ENCODE results near the gene MIER3.
"Not testable (repeated sequence)": the region's sequence is repeated elsewhere in the genome, so short reads cannot be mapped to it uniquely, and the experiment has no call there.

The MIER3 gene

DNA sequence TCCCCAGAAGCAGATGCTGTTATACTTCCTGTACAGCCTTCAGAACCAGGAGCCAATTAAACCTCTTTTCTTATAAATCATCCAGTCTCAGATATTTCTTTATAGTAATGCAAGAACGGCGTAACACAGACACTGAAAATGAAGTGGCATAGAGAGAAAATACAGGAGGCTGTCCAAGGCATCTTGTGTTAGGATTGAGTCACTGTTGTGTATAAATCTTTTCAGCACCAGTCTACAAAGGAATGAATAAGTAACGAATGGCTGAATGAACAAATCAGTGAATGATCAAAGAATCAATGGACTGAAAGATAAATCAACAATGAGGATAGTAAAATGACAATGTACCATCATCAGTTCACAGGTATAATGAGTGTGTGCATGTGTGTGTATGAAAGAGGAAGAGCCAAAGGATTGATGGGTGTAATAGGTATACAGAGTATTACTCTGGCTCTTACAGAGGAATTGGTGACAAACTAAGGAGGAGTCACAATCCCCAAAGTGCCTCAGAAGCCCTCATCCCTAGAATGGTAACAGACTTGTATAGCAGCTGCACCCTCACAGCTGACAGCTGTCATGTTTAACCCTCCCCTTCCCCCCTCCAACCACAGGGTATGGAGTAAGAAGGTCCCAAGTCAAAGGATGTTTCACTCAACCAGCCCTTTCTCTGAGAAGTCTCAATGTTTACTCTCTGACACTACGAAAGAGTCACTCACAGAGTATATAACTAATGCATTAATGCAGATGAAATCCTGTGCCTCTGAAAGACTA, 29.8 kb upstream of the MIER3 start:
- TF ChIP-seq, protein P1, sequence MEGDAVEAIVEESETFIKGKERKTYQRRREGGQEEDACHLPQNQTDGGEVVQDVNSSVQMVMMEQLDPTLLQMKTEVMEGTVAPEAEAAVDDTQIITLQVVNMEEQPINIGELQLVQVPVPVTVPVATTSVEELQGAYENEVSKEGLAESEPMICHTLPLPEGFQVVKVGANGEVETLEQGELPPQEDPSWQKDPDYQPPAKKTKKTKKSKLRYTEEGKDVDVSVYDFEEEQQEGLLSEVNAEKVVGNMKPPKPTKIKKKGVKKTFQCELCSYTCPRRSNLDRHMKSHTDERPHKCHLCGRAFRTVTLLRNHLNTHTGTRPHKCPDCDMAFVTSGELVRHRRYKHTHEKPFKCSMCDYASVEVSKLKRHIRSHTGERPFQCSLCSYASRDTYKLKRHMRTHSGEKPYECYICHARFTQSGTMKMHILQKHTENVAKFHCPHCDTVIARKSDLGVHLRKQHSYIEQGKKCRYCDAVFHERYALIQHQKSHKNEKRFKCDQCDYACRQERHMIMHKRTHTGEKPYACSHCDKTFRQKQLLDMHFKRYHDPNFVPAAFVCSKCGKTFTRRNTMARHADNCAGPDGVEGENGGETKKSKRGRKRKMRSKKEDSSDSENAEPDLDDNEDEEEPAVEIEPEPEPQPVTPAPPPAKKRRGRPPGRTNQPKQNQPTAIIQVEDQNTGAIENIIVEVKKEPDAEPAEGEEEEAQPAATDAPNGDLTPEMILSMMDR (IDR thresholded peaks at IDR 0.05) = no peak

DNA sequence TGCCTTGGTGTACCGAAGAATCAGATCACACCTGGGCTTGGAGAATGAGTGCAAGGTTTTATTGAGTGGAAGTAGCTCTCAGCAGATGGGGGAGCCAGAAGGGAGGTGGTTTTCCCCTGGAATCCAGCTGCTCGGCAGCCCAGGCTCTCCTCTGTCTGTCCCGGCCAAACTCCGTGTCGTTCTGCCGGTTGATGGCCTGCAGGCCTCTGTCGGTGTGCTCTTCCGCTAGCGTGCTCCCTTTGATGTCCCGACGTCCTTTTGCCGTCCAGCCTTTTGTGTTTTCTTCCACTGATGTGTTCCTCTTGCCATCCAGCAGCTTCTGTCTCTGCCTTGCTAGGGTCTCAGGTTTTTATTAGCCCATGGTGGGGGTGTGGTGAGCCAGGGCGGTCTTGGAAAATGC, 28.0 kb upstream of the MIER3 start:
- no peak overlapping the region for H3K27ac ChIP-seq
- no peaks in the 10 kb centered on the region for H3K36me3 ChIP-seq
- no peaks in the 10 kb centered on the region for H3K4me1 ChIP-seq (ENCODE audit: control insufficient read depth in 1 of 2, insufficient read depth in 1 of 2, low read depth in 1 of 2, low read length in 1 of 2)
- H3K27me3 ChIP-seq = no peaks in the 10 kb centered on the region
- no peak overlapping the region for H3K4me3 ChIP-seq (ENCODE audit: low read depth in 1 of 2, low read length in 1 of 2)
- H3K9me3 ChIP-seq = no peaks in the 10 kb centered on the region
- TF ChIP-seq, protein P1 (IDR thresholded peaks at IDR 0.05) = no peak

More for the DNA sequence above, 29.8 kb upstream of the MIER3 start:
- no peaks in the 10 kb centered on the region for H3K36me3 ChIP-seq
- no peak overlapping the region for H3K4me3 ChIP-seq (ENCODE audit: low read depth in 1 of 2, low read length in 1 of 2)
- no peak overlapping the region for H3K27ac ChIP-seq
- no peaks in the 10 kb centered on the region for H3K9me3 ChIP-seq
- no peaks in the 10 kb centered on the region for H3K4me1 ChIP-seq (ENCODE audit: control insufficient read depth in 1 of 2, insufficient read depth in 1 of 2, low read depth in 1 of 2, low read length in 1 of 2)
- H3K27me3 ChIP-seq = no peaks in the 10 kb centered on the region

DNA sequence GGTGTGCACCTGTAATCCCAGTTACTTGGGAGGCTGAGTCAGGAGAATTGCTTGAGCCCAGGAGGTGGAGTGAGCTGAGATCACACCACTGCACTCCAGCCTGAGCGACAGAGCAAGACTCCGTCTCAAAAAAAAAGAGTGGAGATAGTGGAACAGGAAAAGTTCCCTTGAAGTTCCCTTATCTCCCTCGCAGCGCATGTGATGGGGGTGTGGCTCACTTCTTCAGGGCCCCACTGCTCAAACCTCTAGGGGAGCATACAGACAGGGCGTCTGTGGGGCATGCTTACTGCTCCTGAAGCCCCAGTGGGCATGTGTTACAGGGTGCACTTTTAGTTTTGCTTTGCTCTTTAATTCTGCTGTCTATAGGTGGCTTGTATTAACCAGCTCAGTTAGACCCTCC, 27.6 kb upstream of the MIER3 start:
- not testable (repeated sequence) for H3K4me1 ChIP-seq (ENCODE audit: control insufficient read depth in 1 of 2, insufficient read depth in 1 of 2, low read depth in 1 of 2, low read length in 1 of 2); H3K27me3 ChIP-seq; H3K27ac ChIP-seq; H3K9me3 ChIP-seq; H3K4me3 ChIP-seq (ENCODE audit: low read depth in 1 of 2, low read length in 1 of 2); H3K36me3 ChIP-seq

DNA sequence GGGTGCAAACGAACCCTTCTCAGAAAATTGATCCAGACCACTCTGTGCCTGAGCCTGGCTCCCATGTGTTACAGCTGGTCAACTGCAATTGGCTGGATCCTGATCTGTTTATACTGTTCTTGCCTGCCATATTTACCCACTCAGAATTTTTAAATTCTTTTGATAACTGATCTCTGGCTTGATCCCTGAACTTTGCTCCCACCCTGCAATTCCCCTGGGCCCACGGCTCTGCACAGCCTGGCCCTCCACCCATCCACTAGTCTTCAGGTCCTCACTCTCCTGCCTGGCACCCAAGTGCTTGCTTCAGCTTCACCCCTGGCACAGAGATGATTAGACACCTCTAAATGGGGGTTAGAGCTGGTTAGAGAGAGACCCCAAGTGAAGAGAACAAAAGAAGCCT, 25.9 kb upstream of the MIER3 start:
- Histone ChIP-seq H3K27ac (no peak overlapping the region), H3K27me3 (no peaks in the 10 kb centered on the region), H3K4me1 (ENCODE audit: control insufficient read depth in 1 of 2, insufficient read depth in 1 of 2, low read depth in 1 of 2, low read length in 1 of 2) (no peaks in the 10 kb centered on the region), H3K9me3 (no peaks in the 10 kb centered on the region), H3K4me3 (ENCODE audit: low read depth in 1 of 2, low read length in 1 of 2) (no peak overlapping the region), H3K36me3 (no peaks in the 10 kb centered on the region)
- TF ChIP-seq, protein P1 (IDR thresholded peaks at IDR 0.05) = no peak

DNA sequence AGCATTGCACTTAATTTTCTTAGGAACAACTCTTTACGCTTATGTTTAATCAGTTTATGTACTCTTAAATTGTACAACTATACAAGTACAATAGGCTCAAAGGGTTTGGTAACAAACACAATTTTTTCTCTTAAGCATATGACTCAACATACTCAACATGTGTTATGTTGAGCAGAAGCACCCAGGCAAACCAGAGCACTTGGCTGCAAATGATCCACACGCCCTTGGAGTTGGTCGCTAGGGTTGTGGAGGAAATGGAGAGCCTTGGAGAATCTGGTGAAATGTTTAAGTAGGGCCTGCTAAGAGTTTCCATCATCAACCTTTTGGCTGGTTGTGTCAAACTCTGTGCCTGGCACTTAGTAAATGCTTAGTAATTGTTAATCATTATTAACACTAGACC, 25.1 kb upstream of the MIER3 start:
- no peaks in the 10 kb centered on the region for H3K27me3 ChIP-seq
- H3K9me3 ChIP-seq = no peaks in the 10 kb centered on the region
- TF ChIP-seq, protein P1 (IDR thresholded peaks at IDR 0.05) = no peak
- no peak overlapping the region for H3K4me3 ChIP-seq (ENCODE audit: low read depth in 1 of 2, low read length in 1 of 2)
- H3K27ac ChIP-seq = no peak overlapping the region
- no peaks in the 10 kb centered on the region for H3K36me3 ChIP-seq
- H3K4me1 ChIP-seq (ENCODE audit: control insufficient read depth in 1 of 2, insufficient read depth in 1 of 2, low read depth in 1 of 2, low read length in 1 of 2) = no peaks in the 10 kb centered on the region

DNA sequence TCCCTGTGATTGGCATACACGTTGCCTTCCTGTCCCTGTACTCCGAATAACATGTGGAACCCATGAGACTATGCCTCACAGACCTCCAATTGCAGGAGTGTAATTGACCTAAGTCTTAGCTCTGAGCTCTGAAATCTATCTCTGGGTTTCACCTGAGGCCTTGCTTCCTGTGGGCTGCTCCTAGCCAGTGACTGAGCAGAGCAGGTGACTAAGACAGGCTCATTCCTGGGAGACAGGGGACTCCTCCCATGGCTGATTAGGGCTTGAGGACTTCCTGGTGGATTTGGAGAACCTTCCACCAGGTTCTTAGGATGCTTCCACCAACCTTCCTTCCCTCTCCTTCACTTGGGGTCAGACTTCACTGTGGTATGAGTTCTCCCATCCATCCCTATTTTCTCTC, 22.3 kb upstream of the MIER3 start:
- no peak overlapping the region for H3K4me3 ChIP-seq (ENCODE audit: low read depth in 1 of 2, low read length in 1 of 2)
- H3K36me3 ChIP-seq = no peaks in the 10 kb centered on the region
- TF ChIP-seq, protein P1 (IDR thresholded peaks at IDR 0.05) = no peak
- H3K27me3 ChIP-seq = no peaks in the 10 kb centered on the region
- no peak overlapping the region for H3K27ac ChIP-seq
- no peaks in the 10 kb centered on the region for H3K9me3 ChIP-seq
- no peaks in the 10 kb centered on the region for H3K4me1 ChIP-seq (ENCODE audit: control insufficient read depth in 1 of 2, insufficient read depth in 1 of 2, low read depth in 1 of 2, low read length in 1 of 2)

Measured in neutrophil (primary cell).